ENCODE data around the gene CBFA2T3.

DNA sequence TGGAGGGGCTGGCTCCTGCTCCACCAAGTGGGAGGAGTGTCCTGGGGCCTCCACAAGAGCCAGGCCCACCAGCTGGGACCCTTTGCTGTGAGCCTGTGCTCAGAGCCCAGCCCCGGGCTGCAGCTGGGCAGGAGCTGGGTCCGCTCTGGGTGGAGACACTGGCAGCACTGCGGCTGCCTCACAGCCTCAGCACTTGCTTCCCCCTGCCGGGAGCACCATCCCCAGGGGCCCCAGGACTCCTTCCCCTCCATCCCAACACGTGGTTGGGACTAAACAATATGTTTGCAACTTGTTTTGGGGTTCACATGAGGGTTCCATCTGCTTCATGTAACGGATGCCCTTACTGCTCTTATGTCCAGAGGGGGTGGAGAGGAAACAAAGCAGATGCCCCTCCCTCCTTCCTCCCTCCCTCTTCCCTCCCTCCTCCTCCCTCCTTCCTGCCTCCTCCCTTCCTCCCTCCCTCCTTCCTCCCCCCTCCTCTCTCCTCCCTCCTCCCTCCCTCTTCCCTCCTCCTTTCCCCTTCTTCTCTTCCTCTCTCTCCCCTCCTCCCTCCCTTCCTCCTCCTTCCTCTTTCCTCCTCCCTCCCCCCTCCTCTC, 16.3 kb upstream of the CBFA2T3 start:
- TF ChIP-seq CTCF (IDR thresholded peaks at IDR 0.05) (no peak), ZFX (IDR thresholded peaks at IDR 0.05; ENCODE audit: borderline replicate concordance) (no peak)

All from 22Rv1 (cell line).